ENCODE data around the gene TRMT6.

GRCh38 chr20:5967469-5967868 is 17.1 kb upstream of the TRMT6 start:
- TF ChIP-seq EZH2phosphoT487 (IDR thresholded peaks at IDR 0.05; ENCODE audit: borderline replicate concordance, low read length) (no peak), CTCF (IDR thresholded peaks at IDR 0.05; ENCODE audit: low read depth, low read length, poor library complexity, severe bottlenecking) (no peak)
